NCI-H2171 (cell line): Measurements from ENCODE around the gene TLE3.

Source experiments
- DNase-seq: peaks from one replicate; lab custom pipeline; 2025; lab: John Stamatoyannopoulos, UW

Gene TLE3

GRCh38 chr15:70001859-70002258, 95.9 kb downstream of the TLE3 start:
- DNase-seq: no peak

GRCh38 chr15:69999392-70000085, 98.2 kb downstream of the TLE3 start:
- DNase-seq: no peak

- DNase-seq: no peak
Measured at GRCh38 chr15:69998541-69999391, 99.0 kb downstream of the TLE3 start.

GRCh38 chr15:69997813-69998212, 99.9 kb downstream of the TLE3 start:
- DNase-seq: no peak
